K562 (cell line): ENCODE results near the gene NKX2-1. TPM values are rescaled to one million over a fixed set of nuclear protein-coding genes. Genes with fewer than 3 reads are reported as not detected.

ENCODE experiments used
- ATAC-seq: fragments of 200-7000 bp; cut with Tn5 transposase; 3 replicates; pipeline ENCODE4 v1.9.1; 2020; ENCODE audit warnings: moderate library complexity
- BruUV-seq: library from RNA; stranded (reverse); fragments of 400-500 nt; replicated peaks from 2 replicates; lab custom pipeline; 2021; lab: Mats Ljungman, UMichigan
- CTCF ChIA-PET: fragments of 300-600 bp; formaldehyde crosslinking; extraction: SDS; loops from one replicate; lab custom pipeline; 2021; ENCODE audit warnings: low intra/inter-chr PET ratio; lab: Yijun Ruan, JAX
- POLR2A ChIA-PET: fragments of 300-600, 350-650 bp; sonication (Branson Sonifier 250); formaldehyde crosslinking; extraction: SDS; loops from one replicate; lab custom pipeline; 2021; ENCODE audit warnings: antibody characterized with exemption, inconsistent platforms; lab: Yijun Ruan, JAX
- DNase-seq, 4 experiments: peaks; one replicate each; pipeline versions ENCODE4 v3.0.0 to v3.0.0-alpha.2; 2011 to 2018; ENCODE audit warnings: low spot score in 3 of 4, mixed read lengths in 3 of 4; ENCODE audit errors: extremely low read depth in 1 of 4
- FAIRE-seq: peaks from 2 replicates; lab custom pipeline; 2011; peaks lifted over from hg19 to GRCh38; lab: Jason Lieb, UNC
- H2AFZ ChIP-seq: 2 replicates; pipeline ENCODE4 v1.6.0; 2011; ENCODE audit warnings: low read depth, low read length, control low read depth, inconsistent platforms
- H3K27ac ChIP-seq: fragments of 200-600 bp; 3 replicates; pipeline ENCODE4 v1.8.0; 2011; ENCODE audit warnings: low read depth, mild to moderate bottlenecking, control low read depth, inconsistent platforms, low read length, moderate library complexity, mixed read lengths; ENCODE audit errors: extremely low read depth
- H3K27me3 ChIP-seq, 2 experiments: fragments of 300-600 bp in 1 of 2; 2 replicates in 1 of 2; 3 replicates in 1 of 2; pipeline versions ENCODE4 v1.6.0 to v1.8.0; 2011; ENCODE audit warnings: inconsistent platforms in 2 of 2, low read length in 2 of 2, mild to moderate bottlenecking in 1 of 2, mixed read lengths in 1 of 2, moderate library complexity in 1 of 2; ENCODE audit not compliant: control insufficient read depth in 2 of 2, insufficient read depth in 2 of 2
- H3K36me3 ChIP-seq: fragments of 300-600 bp; 3 replicates; pipeline ENCODE4 v1.8.0; 2011; ENCODE audit warnings: mild to moderate bottlenecking, low read length, inconsistent platforms; ENCODE audit not compliant: control insufficient read depth, insufficient read depth
- H3K4me1 ChIP-seq, 2 experiments: fragments of 200-600 bp in 1 of 2; replicated peaks in 1 of 2; 2 replicates in 1 of 2; 3 replicates in 1 of 2; pipeline versions ENCODE4 v1.5.1 to v1.8.0; 2011; ENCODE audit warnings: inconsistent platforms in 2 of 2, low read length in 2 of 2, mild to moderate bottlenecking in 1 of 2, mixed read lengths in 1 of 2, moderate library complexity in 1 of 2; ENCODE audit not compliant: control insufficient read depth in 2 of 2, insufficient read depth in 2 of 2
- H3K4me2 ChIP-seq: 2 replicates; pipeline ENCODE4 v1.6.1; 2011; ENCODE audit warnings: low read length, control low read depth, inconsistent platforms, mixed read lengths; ENCODE audit not compliant: insufficient read depth
- H3K4me3 ChIP-seq: fragments of 200-600 bp; sonication (generic), shearing (Covaris generic); 2 replicates; pipeline ENCODE4 v1.5.1; 2016; ENCODE audit warnings: control low read depth, inconsistent platforms
- H3K79me2 ChIP-seq: fragments of 200-600 bp; 3 replicates; pipeline ENCODE4 v1.8.0; 2011; ENCODE audit warnings: low read length, inconsistent platforms; ENCODE audit not compliant: control insufficient read depth, insufficient read depth
- H3K9ac ChIP-seq, 2 experiments: 2 replicates each; pipeline versions ENCODE4 v1.6.0 to v1.6.1; 2011; ENCODE audit warnings: low read depth in 2 of 2, low read length in 2 of 2, control low read depth in 1 of 2, inconsistent platforms in 1 of 2, mild to moderate bottlenecking in 1 of 2, mixed read lengths in 1 of 2; ENCODE audit not compliant: insufficient read depth in 1 of 2
- H3K9me1 ChIP-seq: one replicate; pipeline ENCODE4 v1.6.0; 2011; ENCODE audit warnings: inconsistent platforms, mild to moderate bottlenecking, low read length, moderate library complexity; ENCODE audit not compliant: control insufficient read depth, insufficient read depth
- H3K9me3 ChIP-seq: replicated peaks from 2 replicates; pipeline ENCODE4 v1.5.1; 2011; ENCODE audit warnings: low read depth, low read length, inconsistent platforms; ENCODE audit not compliant: control insufficient read depth, insufficient read depth
- H4K20me1 ChIP-seq: replicated peaks from 2 replicates; pipeline ENCODE4 v1.6.1; 2011; ENCODE audit warnings: low read length, inconsistent platforms, mixed read lengths; ENCODE audit not compliant: control insufficient read depth, insufficient read depth
- CEBPB ChIP-seq: fragments of 450-650 bp; IDR thresholded peaks from 2 replicates; pipeline ENCODE4 v1.6.1; 2016; ENCODE audit warnings: missing genetic modification characterization, missing compliant biosample characterization
- THAP12 ChIP-seq: fragments of 250-450 bp; sonication (Bioruptor Pico); IDR thresholded peaks from 2 replicates; pipeline ENCODE4 v1.9.0; 2021; ENCODE audit warnings: mild to moderate bottlenecking, inconsistent platforms
- WGBS: fragments of 100-300 bp; shearing (Covaris generic); methylation state at CpG from one replicate; pipeline ENCODE4 v1.1.6; 2016; ENCODE audit warnings: low coverage, mixed read lengths; ENCODE audit not compliant: insufficient coverage; ENCODE audit errors: missing lambda C conversion rate; 5-methylcytosine and 5-hydroxymethylcytosine counted together
- in situ Hi-C: fragments of 300-500 bp; cut with MboI; formaldehyde crosslinking; loops from 4 replicates; pipeline ENCODE4 v1.15.0; 2018; ENCODE audit warnings: inconsistent platforms, mixed read lengths
- intact Hi-C: fragments of 100-400 bp; cut with micrococcal nuclease; formaldehyde crosslinking; loops from 2 replicates; pipeline ENCODE4 v1.14.2; 2022
- polyA plus RNA-seq, 8 experiments: library from polyadenylated mRNA; depleted of rRNA in 4 of 8; stranded (reverse) in 5 of 8; unstranded in 3 of 8; fragments of >200 nt; fragmentation: Nextera tagmentation in 2 of 8; fragmentation: Illumina TruSeq in 1 of 8; extraction: Ambion mirVana in 2 of 8; extraction: Trizol in 1 of 8; gene quantifications; 2 replicates each; pipeline versions ENCODE4 v1.2.1 to v1.2.3, GENCODE V29; 2011 to 2014; ENCODE audit warnings: inconsistent platforms in 1 of 8, missing spikeins in 1 of 8
- total RNA-seq, 7 experiments: library from RNA; depleted of rRNA in 6 of 7; stranded (reverse); fragments of >200 nt in 6 of 7; fragmentation: Illumina TruSeq in 2 of 7; extraction: Trizol in 2 of 7; gene quantifications; 2 replicates each; pipeline versions ENCODE4 v1.2.1 to v1.2.3, GENCODE V29; 2011 to 2021; ENCODE audit warnings: low replicate concordance in 1 of 7

Gene NKX2-1
- total and polyA plus RNA-seq, 9 of the 15 experiments (the other 6 are each of a cell fraction or from before 2014, with no cell fraction given), result 0.11 TPM; not detected in 8

GRCh38 chr14:36521598-36522345 is 1.7 kb upstream of the NKX2-1 start:
- Histone ChIP-seq H3K4me1 (peaks cover 0 to 31% of the 10 kb centered on the region in 2 experiments; a peak in 2 of 5 replicates), H3K4me3 (no peak overlapping the region), H3K36me3 (no peaks in the 10 kb centered on the region), H4K20me1 (no peaks in the 10 kb centered on the region), H2AFZ (no peak overlapping the region), H3K9me3 (no peaks in the 10 kb centered on the region), H3K27ac (no peak overlapping the region), H3K9me1 (no peaks in the 10 kb centered on the region)
- FAIRE-seq (no peak), ATAC-seq (no peak)
- no TSS peak for BruUV-seq
- in situ Hi-C loops (no loop called here), intact Hi-C loops (no loop called here)
- no peak for TF ChIP-seq THAP12 (CRISPR knock-in tag)
- peak; percentile 31; the same call in 1 of the 2 replicates for TF ChIP-seq CEBPB
- TF ChIP-seq, all 486 proteins: peak for 1
- Histone ChIP-seq H3K27me3 (peaks cover 6 to 56% of the 10 kb centered on the region in 2 experiments; a peak in 4 of 5 replicates), H3K4me2 (no peak overlapping the region), H3K79me2 (no peaks in the 10 kb centered on the region), H3K9ac (no peak overlapping the region)
- ChIA-PET POLR2A (no interaction called here), CTCF (no interaction called here)
- no peak for DNase-seq
- WGBS, result 31% methylated on average over 14 of the region's 35 CpGs
